Erythroblast (primary cell): ENCODE results near the gene DGLUCY.
A peak's percentile ranks its signal among the peaks of the same experiment; 100 is the strongest.
"Not testable (repeated sequence)": the region's sequence is repeated elsewhere in the genome, so short reads cannot be mapped to it uniquely, and the experiment has no call there.

Source experiments
- DNase-seq, 2 experiments: peaks; one replicate each; lab custom pipeline; 2025; lab: John Stamatoyannopoulos, UW
- GATA1 ChIP-seq: IDR thresholded peaks from 2 replicates; pipeline ENCODE4 v1.6.1; 2011; ENCODE audit warnings: low read depth, mild to moderate bottlenecking, control low read depth, low read length, moderate library complexity
- POLR2A ChIP-seq: IDR thresholded peaks from 2 replicates; pipeline ENCODE4 v1.6.1; 2011; ENCODE audit warnings: mild to moderate bottlenecking, low read length

DGLUCY gene

DNA sequence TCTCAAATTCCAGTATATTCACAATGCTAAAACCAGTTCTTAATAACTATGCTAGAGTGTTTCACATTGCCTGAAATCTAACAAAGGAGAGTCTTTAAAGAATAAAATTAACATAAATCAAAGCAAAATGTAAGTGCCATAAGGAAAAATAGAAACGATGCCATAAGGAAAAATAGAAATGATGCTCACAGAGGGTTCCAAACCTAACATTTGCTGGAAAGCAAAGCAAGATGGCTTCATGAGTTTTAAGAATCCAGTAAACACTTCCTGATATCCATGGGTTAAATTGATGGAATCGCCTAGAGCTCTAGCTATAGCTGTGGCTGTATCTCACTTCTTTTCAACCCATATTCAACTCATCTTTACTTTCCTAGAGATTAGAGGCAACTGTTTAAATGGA lies 66.7 kb downstream of the DGLUCY start:
- TF ChIP-seq POLR2A (no peak), GATA1 (no peak)
- DNase-seq, result no peak

DNA sequence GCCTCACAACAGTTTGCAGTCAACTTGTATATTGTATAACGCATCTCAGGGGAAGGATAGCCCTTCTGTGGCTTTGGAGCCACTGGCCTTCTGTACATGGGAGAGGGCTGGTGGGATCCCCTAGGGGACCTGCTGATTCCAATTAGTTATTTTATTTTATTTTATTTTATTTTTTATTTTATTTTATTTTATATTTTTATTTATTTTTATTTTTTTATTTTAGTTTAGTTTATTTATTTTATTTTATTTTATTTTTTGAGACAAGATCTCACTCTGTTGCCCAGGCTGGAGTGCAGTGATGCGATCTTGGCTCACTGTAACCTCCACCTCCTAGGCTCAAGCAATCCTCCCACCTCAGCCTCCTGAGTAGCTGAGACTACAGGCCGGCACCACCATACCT lies 68.9 kb downstream of the DGLUCY start:
- not testable (repeated sequence) for DNase-seq

DNA sequence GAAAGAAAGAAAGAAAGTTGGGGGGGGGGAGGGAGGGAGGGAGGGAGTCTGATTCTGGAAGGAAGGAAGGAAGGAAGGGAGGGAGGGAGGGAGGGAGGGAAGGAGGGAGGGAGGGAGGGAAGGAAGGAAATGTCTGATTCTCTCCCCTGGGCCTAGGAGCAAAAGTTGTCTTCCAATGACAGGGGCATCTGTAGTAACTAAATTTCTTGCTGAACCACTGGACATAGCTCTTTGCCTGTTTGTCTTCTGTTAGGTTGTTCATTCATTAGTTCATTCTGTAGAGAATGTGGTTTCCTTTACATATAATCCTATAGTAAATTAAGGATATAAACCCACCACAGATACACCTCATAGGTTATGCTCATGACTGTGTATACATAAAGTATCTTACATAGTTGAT lies 70.7 kb downstream of the DGLUCY start:
- no peak for DNase-seq
- TF ChIP-seq POLR2A (no peak), GATA1 (no peak)

DNA sequence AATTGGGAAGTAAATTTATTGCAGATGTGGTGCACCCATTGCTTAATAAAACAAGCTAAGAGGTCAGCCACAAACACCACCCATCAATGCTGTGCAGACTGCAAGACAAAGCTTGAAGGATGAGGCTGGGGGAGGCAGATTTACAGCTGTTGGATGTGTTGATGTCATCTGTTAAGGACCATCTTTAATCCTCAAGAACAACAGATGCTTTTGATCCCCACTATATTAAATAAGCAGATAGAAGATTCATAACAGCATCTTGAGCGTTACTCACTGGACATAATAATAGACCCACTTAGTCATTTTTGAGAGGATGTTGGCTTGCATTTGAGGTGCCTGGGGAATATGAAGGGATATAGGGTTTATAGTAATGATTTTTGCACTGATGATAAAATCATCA lies 71.8 kb downstream of the DGLUCY start:
- no peak for DNase-seq
- TF ChIP-seq GATA1 (no peak), POLR2A (no peak)

DNA sequence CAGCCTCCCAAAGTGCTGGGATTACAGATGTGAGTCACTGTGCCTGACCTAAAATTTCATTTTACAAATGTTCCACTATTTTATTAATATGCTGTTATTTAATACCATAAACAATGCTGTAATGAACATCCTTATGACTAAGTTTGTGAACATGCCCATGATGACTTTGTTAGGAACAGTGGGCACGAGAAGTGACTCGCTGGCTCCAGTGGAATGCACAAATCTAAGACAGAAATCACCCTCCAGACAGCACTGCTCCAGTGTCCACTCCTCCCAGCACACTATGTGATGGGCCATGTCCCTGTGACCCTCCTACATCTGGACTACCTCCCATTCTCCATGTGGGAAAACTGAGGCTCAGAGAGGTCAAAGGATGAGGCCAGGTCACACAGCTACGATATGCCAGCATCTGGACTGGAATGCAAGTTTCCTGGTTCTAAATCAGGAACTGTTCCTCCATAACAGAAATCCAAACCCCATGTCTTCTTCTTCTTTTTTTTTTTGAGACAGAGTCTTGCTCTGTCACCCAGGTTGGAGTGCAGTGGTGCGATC lies 72.7 kb downstream of the DGLUCY start:
- DNase-seq, result no peak
- TF ChIP-seq POLR2A, result no peak
- no peak for TF ChIP-seq GATA1

DNA sequence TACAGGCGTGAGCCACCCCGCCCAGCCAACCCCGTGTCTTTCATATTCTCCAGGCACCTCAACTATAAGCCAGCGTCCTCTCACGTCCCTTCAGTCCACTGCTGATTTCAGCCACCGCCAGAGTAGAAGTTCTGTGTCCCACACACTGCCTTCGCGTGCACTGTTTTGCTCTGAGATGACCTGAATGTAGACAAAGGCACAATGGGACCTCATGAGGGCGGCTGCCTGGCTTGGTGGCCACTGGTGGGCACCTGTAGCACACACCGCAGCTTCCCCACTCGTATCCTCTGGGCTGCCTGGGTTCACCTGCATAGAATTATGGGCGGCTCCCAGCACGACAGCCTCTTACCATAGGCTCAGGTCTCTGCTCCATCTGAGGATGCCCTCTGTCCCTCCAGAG lies 73.4 kb downstream of the DGLUCY start:
- TF ChIP-seq POLR2A, result no peak
- TF ChIP-seq GATA1, result no peak
- DNase-seq, result no peak

DNA sequence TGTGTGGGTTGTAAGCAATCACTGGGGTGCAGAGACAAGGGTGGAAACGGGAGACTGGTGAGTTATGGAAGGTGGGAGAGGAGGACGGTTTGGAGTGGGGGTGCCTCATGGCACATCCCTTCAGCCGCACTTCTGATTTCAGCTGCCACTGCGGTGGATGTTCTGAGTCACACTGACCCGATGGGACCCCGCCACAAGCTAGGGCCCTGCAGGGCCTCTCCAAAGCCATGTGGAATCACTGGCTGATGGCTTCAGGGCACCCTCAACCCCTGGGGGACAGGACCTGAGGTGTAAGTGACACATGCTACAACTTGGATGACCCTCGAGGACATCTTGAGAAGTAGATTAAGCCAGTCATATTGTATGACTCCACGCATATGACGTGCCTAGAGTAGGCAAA lies 77.0 kb downstream of the DGLUCY start:
- no peak for DNase-seq

DNA sequence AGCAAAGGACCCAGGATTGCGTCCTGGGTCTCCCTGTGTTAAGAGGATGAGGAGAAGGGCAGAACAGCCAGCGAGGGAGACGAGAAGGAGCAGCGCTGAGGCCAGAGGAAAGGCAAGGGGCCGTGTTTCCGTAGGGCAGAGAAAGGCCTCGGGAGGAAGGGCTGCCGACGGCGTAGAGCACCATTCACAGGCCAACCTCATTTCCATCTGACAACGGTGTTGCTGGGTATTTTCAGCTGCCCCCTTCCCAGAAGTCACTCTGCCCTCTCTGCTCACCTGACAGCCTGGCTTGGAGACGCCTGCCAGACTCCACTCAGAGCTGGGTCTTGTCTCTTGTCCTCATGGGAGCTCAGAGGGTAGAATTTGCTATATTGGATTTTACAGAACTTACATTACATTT lies 79.2 kb downstream of the DGLUCY start:
- DNase-seq, result no peak

More for the DNA sequence above, 77.0 kb downstream of the DGLUCY start:
- TF ChIP-seq POLR2A (no peak), GATA1 (no peak)

DNA sequence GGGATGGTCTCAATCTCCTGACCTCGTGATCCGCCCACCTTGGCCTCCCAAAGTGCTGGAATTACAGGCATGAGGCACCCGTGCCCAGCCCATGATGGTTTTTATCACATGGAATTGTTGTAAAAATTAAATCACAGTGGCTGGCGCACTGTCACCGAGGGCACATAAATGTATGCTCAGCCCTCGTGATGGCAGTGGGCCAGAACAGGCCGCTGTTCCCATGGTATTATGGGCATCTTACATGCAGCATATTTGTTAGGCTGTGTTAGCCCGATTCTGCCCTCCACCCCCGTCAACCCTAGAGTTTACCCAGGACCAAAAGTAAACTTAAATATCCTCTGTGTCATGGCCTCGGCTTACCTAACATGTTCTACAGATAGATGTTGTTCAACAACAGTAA lies 82.0 kb downstream of the DGLUCY start:
- TF ChIP-seq GATA1 (no peak), POLR2A (no peak)
- no peak for DNase-seq

More for the DNA sequence above, 79.2 kb downstream of the DGLUCY start:
- no peak for TF ChIP-seq GATA1
- TF ChIP-seq POLR2A, result no peak

DNA sequence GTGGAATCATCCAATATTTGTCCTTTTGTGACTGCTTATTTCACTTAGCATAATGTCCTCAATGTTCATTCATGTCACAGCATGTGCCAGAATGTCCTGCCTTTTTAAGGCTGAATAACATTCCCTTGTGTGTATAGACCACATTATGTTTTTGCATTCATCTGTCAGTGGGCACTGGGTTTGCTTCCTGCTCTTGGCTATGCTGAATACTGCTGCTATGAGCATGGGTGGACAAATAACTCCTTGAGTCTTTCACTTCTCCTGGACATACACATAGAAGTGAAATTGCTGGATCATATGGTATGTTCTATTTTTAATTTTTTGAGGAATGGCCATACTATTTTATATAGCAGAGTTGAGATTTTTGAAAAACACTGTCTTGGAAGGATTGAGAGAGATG lies 83.8 kb downstream of the DGLUCY start:
- no peak for DNase-seq
- no peak for TF ChIP-seq GATA1
- no peak for TF ChIP-seq POLR2A

DNA sequence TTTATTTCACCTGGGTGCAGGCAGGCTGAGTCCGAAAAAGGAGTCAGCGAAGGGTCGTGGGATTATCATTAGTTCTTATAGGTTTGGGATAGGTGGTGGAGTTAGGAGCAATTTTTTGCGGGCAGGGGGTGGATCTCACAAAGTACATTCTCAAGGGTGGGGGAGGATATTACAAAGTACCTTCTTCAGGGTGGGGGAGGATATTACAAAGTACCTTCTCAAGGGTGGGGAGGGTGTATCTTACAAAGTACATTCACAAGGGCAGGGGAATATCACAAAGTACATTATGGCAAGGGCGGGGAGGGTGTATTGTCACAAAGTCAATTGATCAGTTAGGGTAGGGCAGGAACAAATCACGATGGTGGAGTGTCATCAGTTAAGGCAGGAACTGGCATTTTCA lies 86.9 kb downstream of the DGLUCY start:
- peak in 1 of 2 experiments; percentile 12 for DNase-seq

DNA sequence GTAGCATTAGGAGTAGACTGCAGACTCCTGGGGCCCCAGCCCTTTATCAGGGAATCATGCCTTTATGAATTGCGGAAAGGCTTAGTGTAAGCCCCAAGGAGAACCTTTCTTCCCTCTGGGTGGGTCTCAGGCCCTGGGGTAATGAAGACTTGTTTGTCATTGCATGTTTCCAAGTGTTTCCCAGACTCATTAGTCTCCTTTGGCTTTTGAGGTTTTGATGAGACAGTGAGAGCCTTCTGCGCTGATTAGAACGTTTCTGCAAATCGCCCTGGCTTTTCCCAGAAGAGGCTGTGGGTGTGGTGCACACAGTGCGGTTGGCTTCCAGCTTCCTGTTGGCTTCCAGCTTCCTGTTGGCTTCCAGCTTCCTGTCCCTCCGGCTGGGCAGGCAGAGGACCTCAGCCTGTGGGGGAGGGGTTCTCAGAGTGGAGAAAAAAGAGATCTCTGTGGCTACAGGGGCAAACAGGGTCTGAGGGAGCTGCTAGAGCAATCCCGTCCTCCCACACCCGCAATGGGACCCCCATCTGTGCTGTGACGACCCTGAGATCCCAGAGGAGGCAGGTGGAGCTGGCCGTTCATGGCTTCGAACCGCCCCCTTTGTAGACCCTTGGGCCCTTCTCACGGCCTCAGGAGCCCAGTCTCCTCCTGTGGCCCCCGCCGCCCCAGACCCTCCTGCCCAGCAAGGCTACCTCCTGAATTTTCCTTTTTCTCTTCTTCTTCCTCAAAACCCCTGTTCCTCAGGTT lies 88.5 kb downstream of the DGLUCY start:
- DNase-seq, result peak; percentile 36 to 43
- TF ChIP-seq GATA1 (no peak), POLR2A (no peak)

DNA sequence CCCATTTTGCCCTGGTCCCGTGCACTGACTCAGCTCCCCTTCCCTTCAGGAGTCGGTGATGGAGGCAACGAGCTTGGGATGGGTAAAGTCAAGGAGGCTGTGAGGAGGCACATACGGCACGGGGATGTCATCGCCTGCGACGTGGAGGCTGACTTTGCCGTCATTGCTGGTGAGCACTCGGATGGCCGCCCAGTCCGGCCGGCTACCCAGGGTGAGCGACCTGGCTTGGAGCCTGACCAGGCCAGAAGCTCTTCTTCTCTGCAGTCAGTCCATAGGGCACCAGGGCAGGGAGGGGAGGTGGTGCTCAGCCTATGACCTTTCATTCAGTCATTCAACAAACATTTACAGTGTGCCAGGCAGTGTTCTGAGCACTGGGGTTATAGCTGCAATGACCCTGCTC lies 90.8 kb downstream of the DGLUCY start:
- no peak for DNase-seq
- TF ChIP-seq GATA1 (no peak), POLR2A (no peak)

DNA sequence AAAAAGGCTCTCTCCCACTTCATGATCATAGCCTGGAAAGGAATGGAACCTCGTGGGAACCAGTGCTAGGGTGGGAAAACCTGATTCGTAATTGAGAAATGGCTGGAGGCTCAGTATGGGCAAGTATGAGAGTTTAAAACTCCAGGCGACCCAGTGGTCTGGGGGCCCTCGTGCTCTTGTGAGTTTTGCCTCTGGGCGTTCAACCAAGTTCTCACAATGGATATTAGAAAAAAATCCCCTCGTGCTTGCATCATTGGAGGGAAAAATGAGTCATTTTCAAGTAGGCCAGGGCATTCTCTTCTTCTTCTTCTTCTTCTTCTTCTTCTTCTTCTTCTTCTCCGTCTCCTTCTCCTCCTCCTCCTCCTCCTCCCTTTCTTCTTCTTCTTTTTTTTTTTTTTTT lies 91.6 kb downstream of the DGLUCY start:
- DNase-seq, result no peak
- TF ChIP-seq POLR2A (no peak), GATA1 (no peak)

DNA sequence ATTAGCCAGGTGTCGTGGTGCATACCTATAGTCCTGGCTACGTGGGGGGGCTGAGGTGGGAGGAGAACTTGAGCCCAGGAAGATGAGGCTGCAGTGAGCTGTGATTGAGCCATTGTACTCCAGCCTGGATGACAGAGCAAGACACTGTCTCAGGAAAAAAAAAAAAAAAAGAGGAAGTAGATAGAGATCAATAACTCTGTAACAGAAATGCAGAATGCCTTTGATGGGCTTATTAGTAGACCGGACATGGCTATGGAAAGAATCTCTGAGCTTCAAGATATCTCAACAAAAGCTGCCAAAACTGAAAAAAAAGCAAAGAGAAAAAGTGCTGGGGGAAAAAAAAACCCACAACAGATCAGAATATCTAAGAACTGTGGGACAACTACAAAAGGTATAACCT lies 93.1 kb downstream of the DGLUCY start:
- no peak for DNase-seq
- no peak for TF ChIP-seq GATA1

DNA sequence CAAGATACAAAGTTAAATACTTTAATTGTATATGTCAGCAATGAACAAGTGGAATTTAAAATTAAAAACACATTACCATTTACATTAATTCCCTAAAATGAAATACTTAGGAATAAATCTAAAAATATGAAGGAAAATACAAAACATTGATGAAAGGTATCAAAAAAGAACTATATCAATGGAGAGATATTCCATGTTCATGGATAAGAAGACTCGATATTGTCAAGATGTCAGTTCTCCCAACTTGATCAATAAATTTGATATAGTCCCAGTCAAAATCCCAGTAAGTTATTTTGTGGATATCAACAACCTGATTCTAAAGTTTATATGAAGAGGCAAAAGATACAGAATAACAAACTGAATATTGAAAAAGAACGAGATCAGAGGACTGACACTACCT lies 97.1 kb downstream of the DGLUCY start:
- TF ChIP-seq POLR2A (no peak), GATA1 (no peak)
- DNase-seq, result no peak
